Liver (tissue), 3 donors: ENCODE data around the gene FILIP1L.

Experiments used
- ATF3 ChIP-seq: IDR thresholded peaks from 2 replicates; pipeline ENCODE4 v1.6.1; 2016; ENCODE audit warnings: antibody characterized with exemption
- CTCF ChIP-seq: fragments of 150-350 bp; IDR thresholded peaks from 2 replicates; pipeline ENCODE4 v1.5.1; 2017; ENCODE audit warnings: improper control_type of control experiment, low read depth, low read length; ENCODE audit not compliant: missing input control
- EGR1 ChIP-seq, 2 donors: IDR thresholded peaks; 2 replicates each; pipeline ENCODE4 v1.6.1; 2016 to 2018; ENCODE audit warnings: antibody characterized with exemption in 2 of 2, low read depth in 2 of 2
- FOXA1 ChIP-seq: IDR thresholded peaks from 2 replicates; pipeline ENCODE4 v1.6.1; 2016; ENCODE audit warnings: antibody characterized with exemption
- GABPA ChIP-seq, 2 donors: IDR thresholded peaks in 1 of 2; conservative IDR thresholded peaks in 1 of 2; 2 replicates each; pipeline ENCODE4 v1.6.1; 2016; ENCODE audit warnings: antibody characterized with exemption in 2 of 2, mild to moderate bottlenecking in 1 of 2, moderate library complexity in 1 of 2
- JUND ChIP-seq, 2 donors: IDR thresholded peaks; 2 replicates each; pipeline ENCODE4 v1.6.1; 2016; ENCODE audit warnings: antibody characterized with exemption in 2 of 2
- RAD21 ChIP-seq, 2 donors: IDR thresholded peaks; 2 replicates each; pipeline ENCODE4 v1.6.1; 2016; ENCODE audit warnings: antibody characterized with exemption in 2 of 2, mild to moderate bottlenecking in 2 of 2
- REST ChIP-seq: IDR thresholded peaks from 2 replicates; pipeline ENCODE4 v1.6.1; 2016; ENCODE audit warnings: antibody characterized with exemption, mild to moderate bottlenecking
- RXRA ChIP-seq, 2 donors: IDR thresholded peaks; 2 replicates each; pipeline ENCODE4 v1.6.1; 2017 to 2018; ENCODE audit warnings: antibody characterized with exemption in 2 of 2, mild to moderate bottlenecking in 1 of 2
- TAF1 ChIP-seq: conservative IDR thresholded peaks from 2 replicates; pipeline ENCODE4 v1.6.1; 2016; ENCODE audit warnings: antibody characterized with exemption, mild to moderate bottlenecking
- YY1 ChIP-seq: IDR thresholded peaks from 2 replicates; pipeline ENCODE4 v1.6.1; 2016; ENCODE audit warnings: antibody characterized with exemption, mild to moderate bottlenecking
- TF ChIP-seq, protein P1 (sequence below): IDR thresholded peaks from 2 replicates; pipeline ENCODE4 v1.6.1; 2016; ENCODE audit warnings: antibody characterized with exemption
- TF ChIP-seq, protein P2 (sequence below): IDR thresholded peaks from 2 replicates; pipeline ENCODE4 v1.6.1; 2016; ENCODE audit warnings: antibody characterized with exemption
- donor health status: healthy.
- donor health status: healthy.

DNA sequence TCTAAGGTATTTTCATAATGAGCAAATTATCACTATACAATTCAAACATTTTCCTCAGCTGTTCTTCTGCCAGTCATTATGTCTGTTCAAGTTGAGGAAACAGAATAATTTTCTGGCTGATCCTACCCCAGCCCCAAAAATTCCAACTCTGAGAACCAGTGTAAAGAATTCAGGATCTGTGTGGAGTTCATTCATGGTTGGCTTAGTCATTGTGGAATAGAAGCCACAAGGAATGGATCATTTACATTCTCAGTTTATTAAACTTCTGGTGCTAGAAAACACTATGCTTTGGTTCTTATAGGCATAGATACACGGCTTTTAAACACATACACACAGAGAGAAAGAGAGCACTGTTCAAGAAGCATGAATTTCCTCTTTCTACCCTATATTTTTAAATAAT lies 162.0 kb downstream of the FILIP1L start:
- TF ChIP-seq, protein P1, sequence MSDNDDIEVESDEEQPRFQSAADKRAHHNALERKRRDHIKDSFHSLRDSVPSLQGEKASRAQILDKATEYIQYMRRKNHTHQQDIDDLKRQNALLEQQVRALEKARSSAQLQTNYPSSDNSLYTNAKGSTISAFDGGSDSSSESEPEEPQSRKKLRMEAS = no peak
- no peak for TF ChIP-seq GABPA (IDR thresholded peaks at IDR 0.05 in 1 of 2, conservative IDR thresholded peaks at IDR 0.05 in 1 of 2)
- no peak for TF ChIP-seq CTCF
- TF ChIP-seq REST = no peak
- no peak for TF ChIP-seq ATF3
- no peak for TF ChIP-seq RXRA (IDR thresholded peaks at IDR 0.05)
- TF ChIP-seq RAD21 (IDR thresholded peaks at IDR 0.05) = no peak
- no peak for TF ChIP-seq JUND (IDR thresholded peaks at IDR 0.05)
- TF ChIP-seq, protein P2, sequence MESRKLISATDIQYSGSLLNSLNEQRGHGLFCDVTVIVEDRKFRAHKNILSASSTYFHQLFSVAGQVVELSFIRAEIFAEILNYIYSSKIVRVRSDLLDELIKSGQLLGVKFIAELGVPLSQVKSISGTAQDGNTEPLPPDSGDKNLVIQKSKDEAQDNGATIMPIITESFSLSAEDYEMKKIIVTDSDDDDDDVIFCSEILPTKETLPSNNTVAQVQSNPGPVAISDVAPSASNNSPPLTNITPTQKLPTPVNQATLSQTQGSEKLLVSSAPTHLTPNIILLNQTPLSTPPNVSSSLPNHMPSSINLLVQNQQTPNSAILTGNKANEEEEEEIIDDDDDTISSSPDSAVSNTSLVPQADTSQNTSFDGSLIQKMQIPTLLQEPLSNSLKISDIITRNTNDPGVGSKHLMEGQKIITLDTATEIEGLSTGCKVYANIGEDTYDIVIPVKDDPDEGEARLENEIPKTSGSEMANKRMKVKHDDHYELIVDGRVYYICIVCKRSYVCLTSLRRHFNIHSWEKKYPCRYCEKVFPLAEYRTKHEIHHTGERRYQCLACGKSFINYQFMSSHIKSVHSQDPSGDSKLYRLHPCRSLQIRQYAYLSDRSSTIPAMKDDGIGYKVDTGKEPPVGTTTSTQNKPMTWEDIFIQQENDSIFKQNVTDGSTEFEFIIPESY = no peak
- no peak for TF ChIP-seq TAF1
- no peak for TF ChIP-seq FOXA1
- no peak for TF ChIP-seq EGR1 (IDR thresholded peaks at IDR 0.05; ENCODE audit: low read depth in 2 of 2)
- no peak for TF ChIP-seq YY1
